GM12878 (cell line): ENCODE data around the gene GTF2H1. TPM values are rescaled to one million over a fixed set of nuclear protein-coding genes. Genes with fewer than 3 reads are reported as not detected.

Experiments used
- ATAC-seq: fragments of 200-7000 bp; cut with Tn5 transposase; 3 replicates; pipeline ENCODE4 v1.9.1; 2020; ENCODE audit warnings: mild to moderate bottlenecking, moderate library complexity
- BruUV-seq: library from RNA; stranded (reverse); fragments of 400-500 nt; replicated peaks from 2 replicates; lab custom pipeline; 2021; lab: Mats Ljungman, UMichigan
- CTCF ChIA-PET: fragments of 300-600 bp; sonication (Branson Sonifier 250); formaldehyde crosslinking; extraction: SDS; loops from one replicate; lab custom pipeline; 2021; ENCODE audit warnings: inconsistent platforms; lab: Yijun Ruan, JAX
- POLR2A ChIA-PET: fragments of 350-600 bp; formaldehyde crosslinking; extraction: SDS; loops from one replicate; lab custom pipeline; 2021; ENCODE audit warnings: inconsistent platforms; lab: Charles Lee
- RAD21 ChIA-PET: fragments of 300-600 bp; sonication (Branson Sonifier 250); formaldehyde crosslinking; loops from one replicate; lab custom pipeline; 2023; ENCODE audit warnings: antibody characterized with exemption; ENCODE audit not compliant: unreplicated experiment; lab: Charles Lee
- SMC1A ChIA-PET: fragments of 300-600 bp; sonication (Branson Sonifier 250); formaldehyde crosslinking; loops from one replicate; lab custom pipeline; 2023; ENCODE audit not compliant: unreplicated experiment, uncharacterized antibody; lab: Charles Lee
- DNase-seq: peaks from one replicate; pipeline ENCODE4 v3.0.0-alpha.2; 2011; ENCODE audit warnings: low read depth, low spot score
- FAIRE-seq: peaks from 3 replicates; lab custom pipeline; 2011; peaks lifted over from hg19 to GRCh38; lab: Jason Lieb, UNC
- H2AFZ ChIP-seq: 2 replicates; pipeline ENCODE4 v1.6.0; 2011; ENCODE audit warnings: low read depth, low read length, control low read depth; ENCODE audit not compliant: control insufficient read depth
- H3K27ac ChIP-seq: 2 replicates; pipeline ENCODE4 v1.5.1; 2011; ENCODE audit warnings: control low read depth; ENCODE audit not compliant: control insufficient read depth, insufficient read depth
- H3K27me3 ChIP-seq, 2 experiments: replicated peaks in 1 of 2; 2 replicates each; pipeline versions ENCODE4 v1.6.0 to v1.6.1; 2011; ENCODE audit warnings: low read length in 1 of 2; ENCODE audit not compliant: control insufficient read depth in 2 of 2, insufficient read depth in 2 of 2
- H3K36me3 ChIP-seq, 2 experiments: 2 replicates each; pipeline ENCODE4 v1.5.1; 2011; ENCODE audit warnings: low read length in 1 of 2; ENCODE audit not compliant: control insufficient read depth in 2 of 2, insufficient read depth in 2 of 2
- H3K4me1 ChIP-seq: 2 replicates; pipeline ENCODE4 v1.6.1; 2011; ENCODE audit warnings: mild to moderate bottlenecking, low read length, moderate library complexity, mixed read lengths; ENCODE audit not compliant: control insufficient read depth, insufficient read depth
- H3K4me2 ChIP-seq: 2 replicates; pipeline ENCODE4 v1.6.0; 2011; ENCODE audit warnings: control low read depth; ENCODE audit not compliant: control insufficient read depth, insufficient read depth
- H3K4me3 ChIP-seq: fragments of 200-600 bp; sonication (generic); 2 replicates; pipeline ENCODE4 v1.5.1; 2016
- H3K79me2 ChIP-seq: 2 replicates; pipeline ENCODE4 v1.6.0; 2011; ENCODE audit warnings: low read length; ENCODE audit not compliant: control insufficient read depth, insufficient read depth
- H3K9ac ChIP-seq: 2 replicates; pipeline ENCODE4 v1.8.0; 2011; ENCODE audit warnings: low read length, control low read depth, mixed read lengths; ENCODE audit not compliant: control insufficient read depth, insufficient read depth
- H3K9me3 ChIP-seq: replicated peaks from 3 replicates; pipeline ENCODE4 v1.5.1; 2011; ENCODE audit warnings: mild to moderate bottlenecking, low read length; ENCODE audit not compliant: control insufficient read depth, insufficient read depth
- H4K20me1 ChIP-seq: 2 replicates; pipeline ENCODE4 v1.6.0; 2011; ENCODE audit not compliant: control insufficient read depth, insufficient read depth
- ATF7 ChIP-seq: fragments of 450-650 bp; IDR thresholded peaks from 2 replicates; pipeline ENCODE4 v1.6.1; 2016; ENCODE audit warnings: low read depth, mild to moderate bottlenecking
- CHD2 ChIP-seq: IDR thresholded peaks from 2 replicates; pipeline ENCODE4 v1.6.1; 2011; ENCODE audit warnings: low read depth, low read length, improper control_type of control experiment, borderline replicate concordance
- FOXK2 ChIP-seq: fragments of 450-650 bp; IDR thresholded peaks from 2 replicates; pipeline ENCODE4 v1.6.1; 2017; ENCODE audit warnings: mild to moderate bottlenecking, moderate library complexity
- HSF1 ChIP-seq: fragments of 150-350 bp; IDR thresholded peaks from 2 replicates; pipeline ENCODE4 v1.6.1; 2014; ENCODE audit warnings: mild to moderate bottlenecking, low read depth, low read length
- MEF2A ChIP-seq: IDR thresholded peaks from 2 replicates; pipeline ENCODE4 v1.6.1; 2011; ENCODE audit warnings: low read depth, mild to moderate bottlenecking, low read length, moderate library complexity; ENCODE audit not compliant: insufficient read depth
- NR2C1 ChIP-seq: fragments of 450-650 bp; IDR thresholded peaks from 2 replicates; pipeline ENCODE4 v1.6.1; 2017; ENCODE audit warnings: antibody characterized with exemption, mild to moderate bottlenecking, moderate library complexity
- RAD51 ChIP-seq: fragments of 450-650 bp; IDR thresholded peaks from 2 replicates; pipeline ENCODE4 v1.6.1; 2016; ENCODE audit warnings: moderate library complexity, mild to moderate bottlenecking, inconsistent platforms
- SMAD5 ChIP-seq: IDR thresholded peaks from 2 replicates; pipeline ENCODE4 v1.6.1; 2016; ENCODE audit warnings: antibody characterized with exemption, low read depth
- SUZ12 ChIP-seq: fragments of 200-600 bp; sonication (generic); IDR thresholded peaks from one replicate; pipeline ENCODE4 v1.6.1; 2018; ENCODE audit warnings: antibody characterized with exemption, mild to moderate bottlenecking; ENCODE audit not compliant: unreplicated experiment
- USF1 ChIP-seq: IDR thresholded peaks from 2 replicates; pipeline ENCODE4 v1.6.1; 2011; ENCODE audit warnings: borderline replicate concordance, low read depth, mild to moderate bottlenecking, moderate library complexity, mixed read lengths, low read length; ENCODE audit not compliant: insufficient read depth; ENCODE audit errors: extremely low read length
- WGBS: methylation state at CpG from one replicate; pipeline ENCODE4 v1.1.6; 2016; ENCODE audit warnings: low lambda C conversion rate; ENCODE audit not compliant: insufficient replicate concordance, insufficient coverage; ENCODE audit errors: missing lambda C conversion rate; 5-methylcytosine and 5-hydroxymethylcytosine counted together
- in situ Hi-C: fragments of 300-500 bp; cut with MboI; formaldehyde crosslinking; loops from 9 replicates; pipeline ENCODE4 v1.14.3; 2018; ENCODE audit warnings: mixed read lengths
- intact Hi-C: fragments of 100-400 bp; cut with micrococcal nuclease; formaldehyde crosslinking; loops from one replicate; pipeline ENCODE4 v1.14.2; 2022; ENCODE audit not compliant: unreplicated experiment
- polyA plus RNA-seq, 11 experiments: library from polyadenylated mRNA; depleted of rRNA in 4 of 11; unstranded in 6 of 11; stranded (reverse) in 5 of 11; fragments of >200 nt; fragmentation: Nextera tagmentation in 4 of 11; fragmentation: Illumina TruSeq in 1 of 11; extraction: Ambion mirVana in 4 of 11; extraction: Trizol in 1 of 11; gene quantifications; 1 replicate in 1 of 11; 2 replicates in 10 of 11; pipeline versions ENCODE4 v1.2.1 to v1.2.3, GENCODE V29; 2011 to 2016; ENCODE audit warnings: inconsistent platforms in 2 of 11, missing spikeins in 2 of 11, low read depth in 1 of 11
- total RNA-seq, 4 experiments: library from RNA; depleted of rRNA in 3 of 4; stranded (reverse); fragments of >200 nt in 3 of 4; fragmentation: Illumina TruSeq in 1 of 4; extraction: Trizol in 1 of 4; gene quantifications; 2 replicates each; pipeline versions ENCODE4 v1.2.1 to v1.2.3, GENCODE V29; 2013 to 2021
- TF ChIP-seq, protein P1 (sequence below): IDR thresholded peaks from 2 replicates; pipeline ENCODE4 v1.6.1; 2011; ENCODE audit warnings: low read depth, mild to moderate bottlenecking, low read length, moderate library complexity, borderline replicate concordance; ENCODE audit errors: extremely low read depth
- TF ChIP-seq, protein P2 (sequence below): fragments of 450-650 bp; IDR thresholded peaks from 2 replicates; pipeline ENCODE4 v1.6.1; 2017; ENCODE audit warnings: antibody characterized with exemption, mild to moderate bottlenecking, moderate library complexity
- TF ChIP-seq, protein P3 (sequence below): IDR thresholded peaks from 2 replicates; pipeline ENCODE4 v1.6.1; 2012; ENCODE audit warnings: mild to moderate bottlenecking, low read depth, low read length

GTF2H1 gene
- total and polyA plus RNA-seq, 10 of the 15 experiments (the other 5 are each of a cell fraction or from before 2014, with no cell fraction given): 36.7 to 68.8 (median 46.6) TPM

GRCh38 chr11:18367431-18367830 lies 45.1 kb downstream of the GTF2H1 start (continued):
- no peak for TF ChIP-seq MEF2A

DNA sequence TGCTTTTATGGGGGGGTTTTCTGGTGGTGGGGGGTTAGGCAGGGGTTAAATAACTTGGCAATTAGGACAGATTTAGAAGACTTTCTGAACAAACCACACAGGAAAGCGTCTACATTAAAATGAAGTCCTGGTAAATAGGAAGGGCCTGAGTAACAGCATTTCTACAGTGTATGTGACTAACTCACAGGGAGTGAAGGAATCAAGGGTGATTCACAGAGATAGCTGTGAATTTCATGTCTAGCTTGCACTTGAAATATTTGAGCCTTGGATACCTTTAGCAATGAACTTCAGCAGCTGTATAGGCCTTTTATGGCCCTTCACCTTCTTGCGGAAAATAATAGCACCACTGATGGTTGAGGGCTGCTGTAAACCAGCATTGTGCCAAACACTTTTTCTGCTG lies 45.9 kb downstream of the GTF2H1 start:
- Histone ChIP-seq H3K79me2 (no peaks in the 10 kb centered on the region), H3K4me3 (no peak overlapping the region), H3K27me3 (no peaks in the 10 kb centered on the region), H3K27ac (no peak overlapping the region), H3K36me3 (peaks cover 5 to 16% of the 10 kb centered on the region in 2 experiments; a peak in 3 of 4 replicates), H3K4me1 (no peaks in the 10 kb centered on the region), H3K9ac (no peak overlapping the region), H2AFZ (no peak overlapping the region), H3K9me3 (no peaks in the 10 kb centered on the region), H4K20me1 (no peaks in the 10 kb centered on the region; the same call in 1 of the 2 replicates), H3K4me2 (no peak overlapping the region)
- DNase-seq (no peak), FAIRE-seq (no peak), ATAC-seq (no peak)
- no TSS peak for BruUV-seq
- CTCF ChIA-PET: interaction anchor here (1.3 kb wide), 1 partner anchor 125 kb away, joined by 3 read pairs; no protein-coding TSS in a partner anchor
- RAD21 ChIA-PET: no interaction called here
- intact Hi-C loops (no loop called here), in situ Hi-C loops (no loop called here)
- POLR2A ChIA-PET: no interaction called here
- SMC1A ChIA-PET: interaction anchor here (0.6 to 1.4 kb wide), 3 partner anchors 10 to 15 kb away, joined by 3 to 4 read pairs (median 3); no protein-coding TSS in a partner anchor
- TF ChIP-seq RAD51 (no peak), SUZ12 (no peak), SMAD5 (no peak), NR2C1 (no peak), CHD2 (no peak), HSF1 (no peak), FOXK2 (no peak), ATF7 (no peak), USF1 (no peak)
- TF ChIP-seq, protein P1, sequence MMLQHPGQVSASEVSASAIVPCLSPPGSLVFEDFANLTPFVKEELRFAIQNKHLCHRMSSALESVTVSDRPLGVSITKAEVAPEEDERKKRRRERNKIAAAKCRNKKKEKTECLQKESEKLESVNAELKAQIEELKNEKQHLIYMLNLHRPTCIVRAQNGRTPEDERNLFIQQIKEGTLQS: no peak
- TF ChIP-seq, protein P2, sequence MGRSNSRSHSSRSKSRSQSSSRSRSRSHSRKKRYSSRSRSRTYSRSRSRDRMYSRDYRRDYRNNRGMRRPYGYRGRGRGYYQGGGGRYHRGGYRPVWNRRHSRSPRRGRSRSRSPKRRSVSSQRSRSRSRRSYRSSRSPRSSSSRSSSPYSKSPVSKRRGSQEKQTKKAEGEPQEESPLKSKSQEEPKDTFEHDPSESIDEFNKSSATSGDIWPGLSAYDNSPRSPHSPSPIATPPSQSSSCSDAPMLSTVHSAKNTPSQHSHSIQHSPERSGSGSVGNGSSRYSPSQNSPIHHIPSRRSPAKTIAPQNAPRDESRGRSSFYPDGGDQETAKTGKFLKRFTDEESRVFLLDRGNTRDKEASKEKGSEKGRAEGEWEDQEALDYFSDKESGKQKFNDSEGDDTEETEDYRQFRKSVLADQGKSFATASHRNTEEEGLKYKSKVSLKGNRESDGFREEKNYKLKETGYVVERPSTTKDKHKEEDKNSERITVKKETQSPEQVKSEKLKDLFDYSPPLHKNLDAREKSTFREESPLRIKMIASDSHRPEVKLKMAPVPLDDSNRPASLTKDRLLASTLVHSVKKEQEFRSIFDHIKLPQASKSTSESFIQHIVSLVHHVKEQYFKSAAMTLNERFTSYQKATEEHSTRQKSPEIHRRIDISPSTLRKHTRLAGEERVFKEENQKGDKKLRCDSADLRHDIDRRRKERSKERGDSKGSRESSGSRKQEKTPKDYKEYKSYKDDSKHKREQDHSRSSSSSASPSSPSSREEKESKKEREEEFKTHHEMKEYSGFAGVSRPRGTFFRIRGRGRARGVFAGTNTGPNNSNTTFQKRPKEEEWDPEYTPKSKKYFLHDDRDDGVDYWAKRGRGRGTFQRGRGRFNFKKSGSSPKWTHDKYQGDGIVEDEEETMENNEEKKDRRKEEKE: no peak
- TF ChIP-seq, protein P3, sequence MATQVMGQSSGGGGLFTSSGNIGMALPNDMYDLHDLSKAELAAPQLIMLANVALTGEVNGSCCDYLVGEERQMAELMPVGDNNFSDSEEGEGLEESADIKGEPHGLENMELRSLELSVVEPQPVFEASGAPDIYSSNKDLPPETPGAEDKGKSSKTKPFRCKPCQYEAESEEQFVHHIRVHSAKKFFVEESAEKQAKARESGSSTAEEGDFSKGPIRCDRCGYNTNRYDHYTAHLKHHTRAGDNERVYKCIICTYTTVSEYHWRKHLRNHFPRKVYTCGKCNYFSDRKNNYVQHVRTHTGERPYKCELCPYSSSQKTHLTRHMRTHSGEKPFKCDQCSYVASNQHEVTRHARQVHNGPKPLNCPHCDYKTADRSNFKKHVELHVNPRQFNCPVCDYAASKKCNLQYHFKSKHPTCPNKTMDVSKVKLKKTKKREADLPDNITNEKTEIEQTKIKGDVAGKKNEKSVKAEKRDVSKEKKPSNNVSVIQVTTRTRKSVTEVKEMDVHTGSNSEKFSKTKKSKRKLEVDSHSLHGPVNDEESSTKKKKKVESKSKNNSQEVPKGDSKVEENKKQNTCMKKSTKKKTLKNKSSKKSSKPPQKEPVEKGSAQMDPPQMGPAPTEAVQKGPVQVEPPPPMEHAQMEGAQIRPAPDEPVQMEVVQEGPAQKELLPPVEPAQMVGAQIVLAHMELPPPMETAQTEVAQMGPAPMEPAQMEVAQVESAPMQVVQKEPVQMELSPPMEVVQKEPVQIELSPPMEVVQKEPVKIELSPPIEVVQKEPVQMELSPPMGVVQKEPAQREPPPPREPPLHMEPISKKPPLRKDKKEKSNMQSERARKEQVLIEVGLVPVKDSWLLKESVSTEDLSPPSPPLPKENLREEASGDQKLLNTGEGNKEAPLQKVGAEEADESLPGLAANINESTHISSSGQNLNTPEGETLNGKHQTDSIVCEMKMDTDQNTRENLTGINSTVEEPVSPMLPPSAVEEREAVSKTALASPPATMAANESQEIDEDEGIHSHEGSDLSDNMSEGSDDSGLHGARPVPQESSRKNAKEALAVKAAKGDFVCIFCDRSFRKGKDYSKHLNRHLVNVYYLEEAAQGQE: no peak
- WGBS: 94% methylated on average over 2 of the region's 2 CpGs
